Measurements from ENCODE around the gene DOCK4.

The DOCK4 gene

DNA sequence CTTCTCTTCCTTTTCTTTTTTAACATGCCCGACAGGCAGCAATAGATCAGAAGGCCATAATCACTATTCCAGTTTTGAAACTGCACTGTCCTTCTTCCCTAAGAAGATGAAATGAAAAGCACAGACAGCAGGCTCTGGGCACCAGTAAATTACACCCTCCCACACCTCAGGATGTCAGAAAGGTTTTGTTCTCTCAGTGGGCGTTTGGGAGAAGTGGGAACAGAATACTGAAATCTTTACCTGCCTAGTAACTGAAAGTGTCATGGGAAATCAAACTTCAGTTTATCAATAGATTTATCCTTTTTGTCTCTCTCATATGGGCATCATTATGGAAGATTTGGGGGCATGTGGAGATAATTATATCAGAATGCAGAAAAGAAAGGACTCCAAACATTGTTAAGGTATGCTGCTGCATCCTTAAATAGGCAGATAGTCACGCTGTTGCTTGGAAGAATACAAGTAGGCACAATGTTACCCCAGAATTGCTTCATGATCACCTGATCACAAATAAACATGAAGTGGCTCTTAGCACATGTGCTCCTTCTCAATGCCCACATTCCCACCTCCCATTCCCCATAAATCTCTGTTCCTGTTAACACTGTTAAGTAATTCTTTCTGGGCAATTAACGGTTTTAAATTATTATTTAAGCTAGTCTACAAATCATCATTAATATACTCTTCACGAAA lies 113.3 kb downstream of the DOCK4 start:
- no peak overlapping the region for H3K4me3 ChIP-seq (ENCODE audit: low read depth, low read length)
- TF ChIP-seq, protein P1, sequence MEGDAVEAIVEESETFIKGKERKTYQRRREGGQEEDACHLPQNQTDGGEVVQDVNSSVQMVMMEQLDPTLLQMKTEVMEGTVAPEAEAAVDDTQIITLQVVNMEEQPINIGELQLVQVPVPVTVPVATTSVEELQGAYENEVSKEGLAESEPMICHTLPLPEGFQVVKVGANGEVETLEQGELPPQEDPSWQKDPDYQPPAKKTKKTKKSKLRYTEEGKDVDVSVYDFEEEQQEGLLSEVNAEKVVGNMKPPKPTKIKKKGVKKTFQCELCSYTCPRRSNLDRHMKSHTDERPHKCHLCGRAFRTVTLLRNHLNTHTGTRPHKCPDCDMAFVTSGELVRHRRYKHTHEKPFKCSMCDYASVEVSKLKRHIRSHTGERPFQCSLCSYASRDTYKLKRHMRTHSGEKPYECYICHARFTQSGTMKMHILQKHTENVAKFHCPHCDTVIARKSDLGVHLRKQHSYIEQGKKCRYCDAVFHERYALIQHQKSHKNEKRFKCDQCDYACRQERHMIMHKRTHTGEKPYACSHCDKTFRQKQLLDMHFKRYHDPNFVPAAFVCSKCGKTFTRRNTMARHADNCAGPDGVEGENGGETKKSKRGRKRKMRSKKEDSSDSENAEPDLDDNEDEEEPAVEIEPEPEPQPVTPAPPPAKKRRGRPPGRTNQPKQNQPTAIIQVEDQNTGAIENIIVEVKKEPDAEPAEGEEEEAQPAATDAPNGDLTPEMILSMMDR (conservative IDR thresholded peaks at IDR 0.05; ENCODE audit: low read depth, low read length) = no peak
- no peak for DNase-seq (ENCODE audit: low read depth)

DNA sequence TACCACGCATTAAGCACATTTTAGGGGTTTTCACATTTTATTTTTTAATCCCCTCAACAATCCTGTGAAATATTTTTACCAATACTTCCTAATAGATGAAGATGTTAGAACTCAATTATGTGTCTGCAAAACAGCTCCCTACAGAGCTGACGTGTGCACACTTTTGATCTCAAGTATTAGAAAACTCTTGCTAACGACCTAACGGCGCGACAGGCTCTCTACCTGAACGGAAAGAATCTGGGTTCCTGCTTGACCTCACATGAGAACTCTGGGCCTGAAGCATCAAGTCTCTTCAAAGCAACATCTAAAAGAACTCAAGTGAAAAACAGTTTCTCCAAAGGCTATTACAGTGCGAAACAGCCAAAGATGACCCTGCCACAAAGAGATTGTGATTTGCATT lies 113.9 kb downstream of the DOCK4 start:
- DNase-seq (ENCODE audit: low read depth) = no peak
- TF ChIP-seq, protein P1 (conservative IDR thresholded peaks at IDR 0.05; ENCODE audit: low read depth, low read length) = no peak
- no peak overlapping the region for H3K4me3 ChIP-seq (ENCODE audit: low read depth, low read length)

DNA sequence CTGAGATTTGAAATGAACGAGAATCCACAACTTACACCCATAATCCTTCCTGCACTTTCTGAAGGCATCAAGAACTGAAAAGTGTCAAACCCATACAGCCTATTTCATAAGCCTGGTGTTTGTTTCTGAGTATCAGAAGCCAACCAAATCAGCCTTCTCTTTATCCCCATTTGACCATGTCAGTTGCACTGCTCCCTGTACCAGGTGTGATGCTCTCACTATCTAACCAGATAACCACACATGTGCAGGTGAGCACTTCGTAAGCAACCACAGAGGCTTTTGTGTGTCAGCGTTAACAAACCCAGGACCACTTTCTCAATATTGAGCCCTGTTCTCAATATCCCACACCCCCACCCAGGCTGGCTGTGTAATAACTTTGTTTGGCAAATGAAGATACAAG lies 114.4 kb downstream of the DOCK4 start:
- no peak for DNase-seq (ENCODE audit: low read depth)
- H3K4me3 ChIP-seq (ENCODE audit: low read depth, low read length) = no peak overlapping the region
- TF ChIP-seq, protein P1 (conservative IDR thresholded peaks at IDR 0.05; ENCODE audit: low read depth, low read length) = no peak

DNA sequence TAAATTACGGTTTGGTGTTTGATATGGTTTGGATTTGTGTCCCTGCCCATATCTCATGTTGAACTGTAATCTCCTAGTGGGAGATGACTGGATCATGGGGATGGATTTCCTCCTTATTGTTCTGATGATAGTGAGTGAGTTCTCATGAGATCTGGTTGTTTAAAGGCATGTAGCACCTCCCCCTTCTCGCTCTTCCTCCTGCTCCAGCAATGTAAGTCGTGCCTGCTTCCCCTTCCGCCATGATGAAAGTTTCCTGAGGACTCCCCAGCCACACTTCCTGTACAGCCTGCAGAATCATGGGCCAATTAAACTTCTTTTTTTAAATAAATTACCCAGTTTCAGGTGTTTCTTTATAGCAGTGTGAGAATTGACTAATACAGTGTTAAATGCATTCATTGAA lies 116.6 kb downstream of the DOCK4 start:
- no peak overlapping the region for H3K4me3 ChIP-seq (ENCODE audit: low read depth, low read length)
- TF ChIP-seq, protein P1 (conservative IDR thresholded peaks at IDR 0.05; ENCODE audit: low read depth, low read length) = no peak
- no peak for DNase-seq (ENCODE audit: low read depth)

DNA sequence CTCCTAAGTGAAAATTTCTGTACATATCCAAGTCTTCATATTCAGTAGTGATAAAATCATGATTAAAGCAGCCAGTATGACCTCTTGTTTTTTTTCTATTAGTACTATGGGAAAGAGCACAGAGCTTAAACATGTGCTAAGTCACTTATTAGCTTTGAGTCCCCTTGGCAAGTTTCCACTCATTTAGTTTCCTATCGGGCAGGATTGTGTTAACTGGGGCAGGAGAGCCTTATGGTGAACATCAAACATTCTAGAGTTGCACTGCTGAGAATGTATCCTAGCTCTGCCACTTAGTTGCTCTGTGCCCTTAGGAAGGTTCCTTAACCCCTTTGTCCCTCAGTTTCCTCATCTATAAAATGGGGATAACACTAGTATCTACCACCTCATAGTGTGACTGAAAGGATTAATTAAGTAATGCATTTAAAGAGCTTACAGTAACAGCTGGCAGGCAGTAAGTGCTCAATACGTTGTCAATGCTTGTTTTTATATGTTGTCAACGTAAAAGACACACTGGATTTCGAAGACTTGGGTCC lies 117.6 kb downstream of the DOCK4 start:
- DNase-seq (ENCODE audit: low read depth) = no peak
- no peak overlapping the region for H3K4me3 ChIP-seq (ENCODE audit: low read depth, low read length)
- TF ChIP-seq, protein P1 (conservative IDR thresholded peaks at IDR 0.05; ENCODE audit: low read depth, low read length) = no peak

DNA sequence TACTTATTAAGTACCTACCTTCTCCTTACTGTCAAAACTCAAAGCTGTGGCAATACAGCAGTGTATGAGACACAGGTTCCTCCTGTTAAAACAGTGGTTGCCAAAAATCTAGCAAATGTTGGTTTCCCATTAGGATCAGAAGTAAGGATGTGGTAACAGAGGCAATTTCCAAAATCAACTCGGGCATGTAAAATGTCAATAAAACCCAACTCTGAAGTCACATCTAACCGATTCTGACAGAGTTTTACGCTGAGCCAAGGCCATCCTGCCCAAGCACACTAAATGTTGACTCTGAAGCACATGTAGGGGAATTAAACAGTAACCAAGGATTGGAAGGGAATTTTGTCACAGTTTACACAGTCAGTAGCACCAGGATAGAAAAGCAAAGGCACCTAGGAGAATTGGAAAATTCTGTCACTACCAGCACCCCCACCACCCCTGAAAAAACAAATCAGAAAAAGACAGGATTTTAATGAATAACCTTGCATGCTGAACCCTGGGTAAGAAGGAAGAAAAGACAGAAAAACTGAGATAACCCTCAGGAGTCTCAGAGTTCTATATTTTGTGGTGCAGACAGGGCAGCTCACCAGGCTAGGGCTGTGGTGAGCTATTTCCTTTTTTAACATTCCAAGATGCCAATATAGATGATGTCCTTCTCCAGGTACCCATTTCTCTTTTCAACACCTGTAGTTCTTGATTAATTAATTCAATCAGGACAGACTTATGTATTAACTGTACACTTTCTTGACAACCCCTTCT lies 119.5 kb downstream of the DOCK4 start:
- DNase-seq (ENCODE audit: low read depth) = no peak
- no peak overlapping the region for H3K4me3 ChIP-seq (ENCODE audit: low read depth, low read length)
- TF ChIP-seq, protein P1 (conservative IDR thresholded peaks at IDR 0.05; ENCODE audit: low read depth, low read length) = no peak
